HepG2 (cell line): ENCODE results near the gene CCDC191. TPM values are rescaled to one million over a fixed set of nuclear protein-coding genes. Genes with fewer than 3 reads are reported as not detected.

Experiments
- BCL3 ChIP-seq: sonication (generic); formaldehyde crosslinking; IDR thresholded peaks from 2 replicates; pipeline ENCODE4 v1.5.1; 2020; ENCODE audit warnings: mild to moderate bottlenecking, missing genetic modification reagents, moderate library complexity
- HOMEZ ChIP-seq: IDR thresholded peaks from 2 replicates; pipeline ENCODE4 v1.6.1; 2016; ENCODE audit warnings: low read depth
- LCORL ChIP-seq, 2 experiments: fragments of 450-650 bp in 1 of 2; sonication (generic) in 1 of 2; formaldehyde crosslinking in 1 of 2; IDR thresholded peaks; 2 replicates each; pipeline versions ENCODE4 v1.5.0 to v1.6.1; 2017 to 2020; ENCODE audit warnings: antibody characterized with exemption in 1 of 2, missing genetic modification reagents in 1 of 2
- PATZ1 ChIP-seq: sonication (generic); formaldehyde crosslinking; IDR thresholded peaks from 2 replicates; pipeline ENCODE4 v1.4.0; 2020; ENCODE audit warnings: missing genetic modification reagents
- RERE ChIP-seq: IDR thresholded peaks from 2 replicates; pipeline ENCODE4 v1.6.1; 2016; ENCODE audit warnings: low read depth, missing genetic modification reagents, missing compliant biosample characterization
- SCMH1 ChIP-seq: sonication (generic); formaldehyde crosslinking; IDR thresholded peaks from 2 replicates; pipeline ENCODE4 v1.9.0; 2021; ENCODE audit warnings: missing genetic modification reagents, mild to moderate bottlenecking, borderline replicate concordance
- SRY ChIP-seq: sonication (generic); formaldehyde crosslinking; IDR thresholded peaks from 2 replicates; pipeline ENCODE4 v1.8.0; 2022; ENCODE audit warnings: mild to moderate bottlenecking, missing genetic modification reagents
- ZKSCAN5 ChIP-seq: sonication (generic); formaldehyde crosslinking; IDR thresholded peaks from 2 replicates; pipeline ENCODE4 v1.5.1; 2020; ENCODE audit warnings: mild to moderate bottlenecking, missing genetic modification reagents
- ZNF251 ChIP-seq: sonication (generic); formaldehyde crosslinking; IDR thresholded peaks from 2 replicates; pipeline ENCODE4 v1.9.0; 2021; ENCODE audit warnings: mild to moderate bottlenecking, missing genetic modification reagents
- ZNF44 ChIP-seq: sonication (generic); formaldehyde crosslinking; IDR thresholded peaks from 2 replicates; pipeline ENCODE4 v1.5.1; 2020; ENCODE audit warnings: mild to moderate bottlenecking, missing genetic modification reagents
- ZNF776 ChIP-seq: sonication (generic); formaldehyde crosslinking; IDR thresholded peaks from 2 replicates; pipeline ENCODE4 v1.4.0; 2020; ENCODE audit warnings: mild to moderate bottlenecking, missing genetic modification reagents
- polyA plus RNA-seq, 8 experiments: library from polyadenylated mRNA; depleted of rRNA in 3 of 8; stranded (reverse) in 7 of 8; unstranded in 1 of 8; fragments of >200 nt; fragmentation: Illumina TruSeq in 4 of 8; extraction: Trizol in 4 of 8; gene quantifications; 2 replicates each; pipeline versions ENCODE4 v1.2.1 to v1.2.3, GENCODE V29; 2011 to 2016; ENCODE audit warnings: low read depth in 4 of 8, missing spikeins in 1 of 8, mixed read lengths in 1 of 8; ENCODE audit not compliant: insufficient read depth in 1 of 8
- total RNA-seq, 5 experiments: library from RNA; depleted of rRNA; stranded (reverse); fragments of >200 nt; fragmentation: Illumina TruSeq; extraction: Trizol; gene quantifications; 2 replicates each; pipeline ENCODE4 v1.2.3, GENCODE V29; 2016; ENCODE audit warnings: low read depth in 1 of 5

The CCDC191 gene
- total and polyA plus RNA-seq, 2 of the 13 experiments (the other 11 are each of a cell fraction or from before 2014, with no cell fraction given): 0.91 to 1.4 TPM

- TF ChIP-seq SRY (CRISPR knock-in tag) (no peak), LCORL (IDR thresholded peaks at IDR 0.05) (peak; percentile 95), LCORL (CRISPR knock-in tag; IDR thresholded peaks at IDR 0.05) (no peak; the same call in none of the 2 replicates), PATZ1 (CRISPR knock-in tag) (no peak), ZNF776 (CRISPR knock-in tag) (peak; percentile 25; the same call in 1 of the 2 replicates), RERE (CRISPR knock-in tag) (0 out of 2 replicates have a peak, but pooled peaks have one; percentile 28), ZNF44 (no peak; the same call in 1 of the 2 replicates), SCMH1 (CRISPR knock-in tag) (no peak), HOMEZ (CRISPR knock-in tag) (peak; percentile 40; the same call in 1 of the 2 replicates), ZNF251 (no peak), BCL3 (CRISPR knock-in tag) (peak; percentile 13; the same call in 1 of the 2 replicates), ZKSCAN5 (no peak)
These were observed at the start of gene CCDC191, which contains the start of gene QTRT2 (continued) for GRCh38 chr3:114056130-114057010.
